GM18499 (cell line): ENCODE data around the gene ZNF587.
"Not testable (repeated sequence)": the region's sequence is repeated elsewhere in the genome, so short reads cannot be mapped to it uniquely, and the experiment has no call there.

Source experiments
- ATAC-seq: cut with Tn5 transposase; IDR thresholded peaks from one replicate; pipeline ENCODE4 v1.9.1; 2021; ENCODE audit warnings: moderate number of reproducible peaks; ENCODE audit not compliant: insufficient read depth, unreplicated experiment

The ZNF587 gene

DNA sequence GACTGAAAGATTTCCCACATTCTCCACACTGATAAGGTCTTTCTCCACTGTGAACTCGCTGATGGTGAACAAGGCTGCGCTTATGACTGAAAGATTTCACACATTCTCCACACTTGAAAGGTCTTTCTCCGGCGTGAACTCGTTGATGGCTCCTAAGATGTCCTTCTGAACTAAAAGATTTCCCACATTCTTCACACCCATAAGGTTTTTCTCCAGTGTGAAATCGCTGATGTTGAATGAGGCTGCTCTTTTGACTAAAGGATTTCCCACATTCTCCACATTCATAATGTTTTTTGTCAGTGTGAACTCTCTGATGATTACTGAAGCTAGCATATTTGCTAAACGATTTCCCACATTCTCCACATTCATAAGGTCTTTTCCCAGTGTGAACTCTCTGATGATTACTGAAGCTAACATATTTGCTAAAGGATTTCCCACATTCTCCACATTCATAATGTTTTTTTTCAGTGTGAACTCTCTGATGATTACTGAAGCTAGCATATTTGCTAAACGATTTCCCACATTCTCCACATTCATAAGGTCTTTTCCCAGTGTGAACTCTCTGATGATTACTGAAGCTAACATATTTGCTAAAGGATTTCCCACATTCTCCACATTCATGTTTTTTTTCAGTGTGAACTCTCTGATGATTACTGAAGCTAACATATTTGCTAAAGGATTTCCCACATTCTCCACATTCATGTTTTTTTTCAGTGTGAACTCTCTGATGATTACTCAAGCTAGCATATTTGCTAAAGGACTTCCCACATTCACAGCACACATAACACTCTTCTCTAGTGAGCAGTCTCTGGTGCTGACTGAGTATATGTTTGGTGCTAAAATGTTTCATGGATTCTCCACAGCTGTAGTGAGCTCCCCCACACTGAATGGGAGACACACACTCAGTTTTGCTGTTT is 24.5 kb downstream of the ZNF587 start:
- not testable (repeated sequence) for ATAC-seq

DNA sequence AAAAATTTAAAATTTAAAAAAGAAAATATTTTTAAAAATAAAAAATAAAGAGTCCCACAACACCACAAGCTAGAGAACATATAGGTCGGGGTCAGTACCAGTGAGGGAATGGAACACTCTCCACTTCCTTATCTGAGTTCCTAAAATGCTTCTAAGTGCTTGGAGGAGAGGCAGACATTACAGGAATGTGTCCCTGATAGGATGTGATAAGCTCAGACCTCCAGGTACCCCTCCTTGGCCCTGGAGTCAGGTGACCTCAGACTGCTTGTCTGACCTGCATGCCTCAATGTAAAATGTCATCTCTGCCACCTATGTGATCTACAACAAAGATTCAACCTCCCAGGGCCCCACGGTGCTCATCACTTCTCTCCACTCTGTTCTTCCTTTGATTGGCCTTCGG is 36.4 kb downstream of the ZNF587 start:
- no peak for ATAC-seq

DNA sequence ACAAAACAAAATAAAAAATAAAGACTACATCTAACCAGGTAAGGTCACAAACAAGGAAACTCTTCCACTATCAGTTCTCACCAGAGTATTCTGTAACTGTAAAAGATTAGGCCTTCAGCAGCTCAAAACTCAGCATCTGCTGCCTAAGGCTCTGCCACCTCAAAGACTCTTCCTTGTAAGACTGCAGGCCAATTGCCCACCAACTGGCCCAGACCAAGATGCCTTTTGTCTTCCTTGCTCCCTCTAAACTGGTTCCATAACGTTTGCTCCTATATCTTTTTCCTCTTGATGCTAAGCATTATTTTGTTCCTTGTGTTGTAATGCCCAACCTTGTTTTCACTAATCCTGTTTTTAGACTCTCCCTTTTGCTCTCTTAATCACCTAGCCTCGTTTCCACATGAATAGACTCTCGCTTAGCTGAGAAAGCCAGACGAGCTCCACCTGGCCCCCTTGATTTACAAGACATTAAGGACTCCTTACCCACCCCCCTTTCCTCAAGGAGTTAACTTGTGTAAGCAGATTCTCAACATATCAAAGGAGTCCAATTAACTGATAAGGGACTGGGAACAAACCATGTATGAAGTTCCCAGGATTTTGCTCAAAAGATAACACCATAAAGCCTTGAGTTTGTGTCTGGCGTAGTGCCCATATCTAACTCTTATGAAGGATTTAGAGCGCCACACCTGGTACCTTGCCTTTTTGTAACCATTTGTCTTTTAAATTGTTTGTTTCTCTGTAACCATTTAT is 37.7 kb downstream of the ZNF587 start:
- no peak for ATAC-seq

DNA sequence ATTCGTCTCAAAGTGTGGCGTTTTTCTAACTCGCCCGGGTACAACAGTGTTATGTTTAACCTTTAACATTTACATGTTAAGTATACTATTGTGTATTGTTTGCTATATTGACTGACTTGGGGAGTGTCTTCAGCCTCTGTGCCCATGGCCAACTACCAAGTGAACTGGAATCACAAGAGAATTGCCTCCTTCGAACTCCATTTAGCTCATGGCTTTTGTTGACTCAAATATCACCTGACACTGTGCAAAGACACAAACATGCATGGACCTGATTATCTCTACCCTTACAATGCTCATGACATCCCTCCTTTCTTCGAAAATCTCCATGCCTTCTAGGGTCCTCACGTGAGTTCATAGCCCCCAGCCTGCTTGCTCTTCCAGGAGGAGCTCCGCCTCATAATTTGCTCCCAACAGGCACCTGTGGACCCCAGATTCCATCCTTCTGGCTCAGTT is 38.5 kb downstream of the ZNF587 start:
- ATAC-seq, result no peak

DNA sequence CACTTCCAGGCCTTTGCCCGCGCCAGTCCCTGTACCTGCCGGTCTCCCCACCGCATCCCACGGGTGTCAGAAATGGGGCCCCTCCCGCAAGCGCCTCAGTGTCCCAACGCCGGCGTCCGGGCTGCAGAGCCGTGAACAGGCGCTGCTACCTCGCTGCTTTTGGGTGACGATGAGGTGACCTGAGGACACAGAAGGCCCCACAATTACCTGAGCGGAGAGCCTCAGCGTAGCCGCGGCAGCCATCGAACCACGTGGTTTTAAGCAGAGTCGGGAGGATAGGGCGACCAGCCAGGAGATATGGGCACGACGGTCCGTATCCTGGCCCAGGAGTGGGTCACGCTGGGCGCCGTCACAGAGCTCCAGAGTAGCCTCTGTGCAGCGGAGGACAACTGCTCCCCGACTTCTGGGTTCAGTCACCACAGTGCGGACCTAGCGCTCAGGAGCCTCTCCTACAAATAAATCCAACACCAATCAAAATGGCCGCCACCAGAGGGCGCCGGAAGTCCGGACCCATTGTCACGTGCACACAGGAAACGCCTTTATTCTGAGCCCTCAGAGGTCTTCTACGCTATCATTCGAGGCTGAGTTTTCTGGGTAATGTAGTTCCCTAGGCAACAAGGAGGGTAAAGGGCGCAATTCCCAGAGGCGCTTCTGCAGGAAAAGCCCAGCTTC is 39.0 kb downstream of the ZNF587 start, which contains the start of gene ZNF814:
Gene ZNF814 (minus strand): TSS at position 478 of the 672 bp plus-strand sequence. CDS start 235 bp downstream, at position 243.
- ATAC-seq, result peak; percentile 82

DNA sequence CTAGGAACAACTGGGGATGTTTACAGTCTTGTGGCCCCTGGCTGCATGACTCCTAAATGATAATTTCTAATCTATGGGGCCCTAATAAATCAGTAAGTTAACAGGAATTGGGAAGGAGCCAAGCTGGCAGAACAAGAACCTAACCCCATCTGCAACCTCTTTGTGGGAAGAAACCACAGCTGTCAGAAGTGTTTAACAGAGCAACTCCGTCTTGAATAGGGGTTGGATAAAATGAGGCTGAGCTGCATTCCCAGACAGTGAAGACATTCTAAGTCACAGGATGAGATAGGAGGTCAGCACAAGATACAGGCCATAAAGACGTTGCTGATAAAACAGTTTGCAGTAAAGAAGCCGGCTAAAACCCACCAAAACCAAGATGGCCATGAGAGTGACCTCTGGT is 41.0 kb downstream of the ZNF587 start:
- not testable (repeated sequence) for ATAC-seq

DNA sequence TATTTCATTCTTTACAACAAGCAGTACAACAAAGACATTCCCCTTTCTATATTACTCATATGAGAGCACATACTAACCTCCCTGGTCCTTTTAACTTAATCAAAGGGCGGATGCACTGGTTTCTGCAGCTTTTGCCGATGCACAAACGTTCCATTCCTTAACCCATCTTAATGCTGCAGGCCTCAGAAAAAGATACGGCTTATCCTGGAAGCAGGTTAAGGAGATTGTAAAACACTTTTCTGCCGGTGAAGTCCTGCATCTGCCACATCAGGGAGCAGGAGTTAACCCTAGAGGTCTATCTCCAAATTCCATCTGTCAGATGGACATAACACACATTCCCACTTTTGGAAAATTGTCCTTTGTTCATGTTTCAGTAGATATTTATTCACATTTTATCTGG is 50.7 kb downstream of the ZNF587 start:
- no peak for ATAC-seq

DNA sequence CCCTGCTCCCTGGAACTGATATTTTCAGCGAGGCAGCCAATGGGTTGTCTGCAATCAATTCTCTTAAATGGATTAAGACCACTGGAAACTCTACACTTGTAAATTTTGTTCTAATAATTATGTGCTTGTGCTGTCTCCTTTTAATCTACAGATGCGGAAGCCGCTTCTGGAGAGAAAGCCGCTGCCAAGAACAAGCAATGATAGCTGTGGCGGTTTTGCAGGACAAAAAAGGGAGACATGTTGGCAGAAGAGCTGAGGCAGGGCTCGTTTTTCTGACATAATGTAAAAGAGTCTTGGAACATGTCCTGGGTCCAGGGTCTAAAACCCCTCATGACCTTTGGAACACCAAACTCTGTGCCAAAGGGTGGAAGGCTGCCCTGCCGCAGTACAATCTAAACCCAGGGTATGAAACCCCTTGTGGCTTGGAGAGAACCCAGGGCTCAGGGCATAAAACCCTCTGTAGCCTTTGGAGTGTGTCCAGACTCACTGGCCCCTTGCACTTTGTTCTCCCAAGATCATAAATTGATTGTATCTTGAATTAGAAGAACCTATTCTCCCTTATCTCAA is 54.0 kb downstream of the ZNF587 start:
- ATAC-seq, result no peak

DNA sequence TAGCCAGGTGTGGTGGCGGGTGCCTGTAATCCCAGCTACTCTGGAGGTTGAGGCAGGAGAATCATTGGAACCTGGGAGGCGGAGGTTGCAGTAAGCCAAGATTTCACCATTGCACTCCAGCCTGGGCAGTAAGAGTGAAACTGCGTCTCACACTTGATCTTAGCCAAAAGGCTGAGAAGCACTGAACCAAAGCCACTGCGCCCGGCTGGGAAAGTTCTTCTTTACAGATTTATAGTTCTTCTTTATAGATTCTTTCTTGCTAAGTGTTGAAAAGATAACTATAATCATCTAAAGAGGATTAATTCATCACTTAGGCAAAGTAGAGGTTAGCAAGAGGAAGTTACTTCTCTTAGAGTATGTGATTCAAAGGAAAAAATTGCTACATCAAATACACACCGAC is 55.6 kb downstream of the ZNF587 start:
- no peak for ATAC-seq

DNA sequence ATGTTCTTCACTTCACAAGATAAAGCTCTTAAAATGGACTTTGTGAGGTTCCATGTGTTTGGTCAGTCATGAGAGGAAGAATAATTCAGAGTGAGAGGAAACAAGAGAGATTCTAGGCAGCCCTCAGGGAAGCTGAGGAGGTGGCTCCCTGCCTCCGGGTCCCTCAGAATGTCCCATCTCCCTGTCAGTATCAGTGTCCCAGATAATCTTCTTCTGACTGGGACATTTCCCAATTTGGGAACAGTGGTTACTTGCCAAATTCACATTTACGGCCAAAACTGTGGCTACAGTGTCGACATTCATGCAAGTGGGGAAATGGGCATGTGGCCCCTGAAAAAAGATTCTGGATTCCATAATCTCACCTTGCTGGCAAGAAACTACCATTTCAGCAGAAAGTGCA is 57.7 kb downstream of the ZNF587 start:
- ATAC-seq, result no peak

DNA sequence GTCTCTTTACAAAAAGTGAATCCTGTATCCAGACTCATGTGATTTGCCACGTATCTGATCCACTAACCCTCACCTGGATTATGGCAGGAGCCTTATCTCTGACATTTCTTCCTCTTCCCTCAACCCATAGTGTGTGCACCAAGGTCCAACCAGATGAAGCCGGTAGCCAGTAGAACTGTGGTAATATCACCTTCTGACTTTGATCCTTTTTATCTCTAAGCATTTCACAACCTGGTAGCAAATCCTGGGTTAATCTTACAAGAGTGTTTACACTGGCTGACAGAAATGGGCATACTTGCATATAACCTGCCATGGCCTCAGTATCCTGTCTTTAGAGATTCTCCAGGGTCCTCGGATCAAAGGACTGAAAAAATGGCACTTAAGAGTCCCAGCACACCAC is 64.9 kb downstream of the ZNF587 start:
- ATAC-seq, result no peak
